ENCODE measurements around the gene CTR9. TPM values are rescaled to one million over a fixed set of nuclear protein-coding genes. Genes with fewer than 3 reads are reported as not detected.

CTR9 gene
- polyA plus RNA-seq, 1 of the 3 experiments (the other 2 are of a cell fraction) = 10.1 TPM

DNA sequence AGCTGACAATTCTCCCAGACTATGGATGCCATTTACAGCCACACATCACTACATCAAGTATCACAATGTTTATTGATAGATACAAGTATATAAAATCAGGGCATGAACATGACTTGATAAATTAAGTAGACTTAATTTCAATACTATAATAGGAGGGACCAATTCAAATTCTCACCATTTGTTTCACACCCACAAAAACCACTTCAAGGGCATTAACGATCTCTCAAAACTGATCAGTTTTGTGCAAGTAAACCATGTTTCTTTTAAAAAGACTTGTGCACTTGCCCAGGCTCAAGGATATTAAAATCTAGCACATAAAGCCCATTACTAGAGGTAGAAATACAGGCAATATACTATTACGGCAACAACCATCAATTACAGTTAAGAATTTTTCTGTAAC is 46.0 kb downstream of the CTR9 start (continued):
- TF ChIP-seq, protein P1, sequence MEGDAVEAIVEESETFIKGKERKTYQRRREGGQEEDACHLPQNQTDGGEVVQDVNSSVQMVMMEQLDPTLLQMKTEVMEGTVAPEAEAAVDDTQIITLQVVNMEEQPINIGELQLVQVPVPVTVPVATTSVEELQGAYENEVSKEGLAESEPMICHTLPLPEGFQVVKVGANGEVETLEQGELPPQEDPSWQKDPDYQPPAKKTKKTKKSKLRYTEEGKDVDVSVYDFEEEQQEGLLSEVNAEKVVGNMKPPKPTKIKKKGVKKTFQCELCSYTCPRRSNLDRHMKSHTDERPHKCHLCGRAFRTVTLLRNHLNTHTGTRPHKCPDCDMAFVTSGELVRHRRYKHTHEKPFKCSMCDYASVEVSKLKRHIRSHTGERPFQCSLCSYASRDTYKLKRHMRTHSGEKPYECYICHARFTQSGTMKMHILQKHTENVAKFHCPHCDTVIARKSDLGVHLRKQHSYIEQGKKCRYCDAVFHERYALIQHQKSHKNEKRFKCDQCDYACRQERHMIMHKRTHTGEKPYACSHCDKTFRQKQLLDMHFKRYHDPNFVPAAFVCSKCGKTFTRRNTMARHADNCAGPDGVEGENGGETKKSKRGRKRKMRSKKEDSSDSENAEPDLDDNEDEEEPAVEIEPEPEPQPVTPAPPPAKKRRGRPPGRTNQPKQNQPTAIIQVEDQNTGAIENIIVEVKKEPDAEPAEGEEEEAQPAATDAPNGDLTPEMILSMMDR (IDR thresholded peaks at IDR 0.05) = no peak
- TF ChIP-seq RXRA (IDR thresholded peaks at IDR 0.05; ENCODE audit: borderline replicate concordance, low read depth) (no peak), SIN3A (IDR thresholded peaks at IDR 0.05; ENCODE audit: borderline replicate concordance, low read depth, low read length) (no peak)

DNA sequence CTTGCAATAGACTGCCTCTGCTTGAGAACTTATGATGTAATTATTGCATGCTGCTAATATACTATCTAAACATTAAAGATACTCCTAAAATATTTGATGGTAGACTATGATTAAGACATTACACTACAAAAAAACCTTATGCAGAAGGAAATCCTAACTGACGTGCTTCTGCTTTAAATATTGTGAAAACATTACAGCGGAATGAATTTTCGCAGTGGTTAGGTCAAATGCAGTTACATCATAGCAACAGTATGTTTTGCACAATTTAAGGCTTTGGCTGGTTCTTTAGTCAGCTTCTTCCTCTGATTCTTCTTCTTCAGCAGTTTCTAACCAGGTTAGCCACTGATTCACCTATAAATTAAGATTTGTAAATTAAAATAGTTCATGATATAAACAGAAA is 46.5 kb downstream of the CTR9 start:
- ChIA-PET POLR2A (interaction anchor here (2.0 kb wide), 1 partner anchor 11 kb away, joined by 20 read pairs; the partner anchor contains the start of gene EIF4G2), CTCF (interaction anchor here (1.8 kb wide), 1 partner anchor 10 kb away, joined by 4 read pairs; no protein-coding TSS in a partner anchor)
- Histone ChIP-seq H3K4me2 (no peak overlapping the region), H3K4me1 (ENCODE audit: control insufficient read depth in 1 of 2, insufficient read depth in 2 of 2, low read depth in 1 of 2, low read length in 1 of 2) (peaks cover 0 to 3% of the 10 kb centered on the region in 2 experiments; a peak in 2 of 4 replicates), H3K79me2 (ENCODE audit: insufficient read depth) (peaks cover 19% of the 10 kb centered on the region; the same call in 1 of the 2 replicates), H3K9me2 (no peaks in the 10 kb centered on the region), H3K9ac (no peak overlapping the region), H3K27me3 (ENCODE audit: insufficient read depth) (no peaks in the 10 kb centered on the region), H3K9me3 (no peaks in the 10 kb centered on the region), H2AFZ (ENCODE audit: low read depth) (no peak overlapping the region), H3K27ac (ENCODE audit: low read depth in 2 of 2, low read length in 1 of 2) (peak overlapping the region in 1 of 2 experiments; percentile 16; a peak in 1 of 4 replicates), H3K36me3 (replicated peaks in 1 of 2; ENCODE audit: control insufficient read depth in 1 of 2, insufficient read depth in 2 of 2, low read length in 1 of 2) (peaks cover 63 to 66% of the 10 kb centered on the region in 2 experiments), H4K20me1 (ENCODE audit: insufficient read depth) (peaks cover 42% of the 10 kb centered on the region), H3F3A (replicated peaks; ENCODE audit: insufficient read depth) (peaks cover 80% of the 10 kb centered on the region), H3K4me3 (ENCODE audit: low read depth in 2 of 2, low read length in 1 of 2) (no peak overlapping the region)
- DNase-seq = no peak
- 96% methylated on average over 3 of the region's 3 CpGs for WGBS (ENCODE audit: low lambda C conversion rate)
- no peak for TF ChIP-seq POLR2AphosphoS5 (IDR thresholded peaks at IDR 0.05; ENCODE audit: low read depth, low read length)
- TF ChIP-seq, protein P2, sequence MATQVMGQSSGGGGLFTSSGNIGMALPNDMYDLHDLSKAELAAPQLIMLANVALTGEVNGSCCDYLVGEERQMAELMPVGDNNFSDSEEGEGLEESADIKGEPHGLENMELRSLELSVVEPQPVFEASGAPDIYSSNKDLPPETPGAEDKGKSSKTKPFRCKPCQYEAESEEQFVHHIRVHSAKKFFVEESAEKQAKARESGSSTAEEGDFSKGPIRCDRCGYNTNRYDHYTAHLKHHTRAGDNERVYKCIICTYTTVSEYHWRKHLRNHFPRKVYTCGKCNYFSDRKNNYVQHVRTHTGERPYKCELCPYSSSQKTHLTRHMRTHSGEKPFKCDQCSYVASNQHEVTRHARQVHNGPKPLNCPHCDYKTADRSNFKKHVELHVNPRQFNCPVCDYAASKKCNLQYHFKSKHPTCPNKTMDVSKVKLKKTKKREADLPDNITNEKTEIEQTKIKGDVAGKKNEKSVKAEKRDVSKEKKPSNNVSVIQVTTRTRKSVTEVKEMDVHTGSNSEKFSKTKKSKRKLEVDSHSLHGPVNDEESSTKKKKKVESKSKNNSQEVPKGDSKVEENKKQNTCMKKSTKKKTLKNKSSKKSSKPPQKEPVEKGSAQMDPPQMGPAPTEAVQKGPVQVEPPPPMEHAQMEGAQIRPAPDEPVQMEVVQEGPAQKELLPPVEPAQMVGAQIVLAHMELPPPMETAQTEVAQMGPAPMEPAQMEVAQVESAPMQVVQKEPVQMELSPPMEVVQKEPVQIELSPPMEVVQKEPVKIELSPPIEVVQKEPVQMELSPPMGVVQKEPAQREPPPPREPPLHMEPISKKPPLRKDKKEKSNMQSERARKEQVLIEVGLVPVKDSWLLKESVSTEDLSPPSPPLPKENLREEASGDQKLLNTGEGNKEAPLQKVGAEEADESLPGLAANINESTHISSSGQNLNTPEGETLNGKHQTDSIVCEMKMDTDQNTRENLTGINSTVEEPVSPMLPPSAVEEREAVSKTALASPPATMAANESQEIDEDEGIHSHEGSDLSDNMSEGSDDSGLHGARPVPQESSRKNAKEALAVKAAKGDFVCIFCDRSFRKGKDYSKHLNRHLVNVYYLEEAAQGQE (IDR thresholded peaks at IDR 0.05; ENCODE audit: low read depth, low read length) = no peak
- TF ChIP-seq, protein P3, sequence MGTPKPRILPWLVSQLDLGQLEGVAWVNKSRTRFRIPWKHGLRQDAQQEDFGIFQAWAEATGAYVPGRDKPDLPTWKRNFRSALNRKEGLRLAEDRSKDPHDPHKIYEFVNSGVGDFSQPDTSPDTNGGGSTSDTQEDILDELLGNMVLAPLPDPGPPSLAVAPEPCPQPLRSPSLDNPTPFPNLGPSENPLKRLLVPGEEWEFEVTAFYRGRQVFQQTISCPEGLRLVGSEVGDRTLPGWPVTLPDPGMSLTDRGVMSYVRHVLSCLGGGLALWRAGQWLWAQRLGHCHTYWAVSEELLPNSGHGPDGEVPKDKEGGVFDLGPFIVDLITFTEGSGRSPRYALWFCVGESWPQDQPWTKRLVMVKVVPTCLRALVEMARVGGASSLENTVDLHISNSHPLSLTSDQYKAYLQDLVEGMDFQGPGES (IDR thresholded peaks at IDR 0.05; ENCODE audit: low read depth, low read length) = no peak
- no peak for TF ChIP-seq ELF1 (IDR thresholded peaks at IDR 0.05)
- TF ChIP-seq MXI1 (IDR thresholded peaks at IDR 0.05; ENCODE audit: low read depth, low read length) = no peak
- TF ChIP-seq, protein P4, sequence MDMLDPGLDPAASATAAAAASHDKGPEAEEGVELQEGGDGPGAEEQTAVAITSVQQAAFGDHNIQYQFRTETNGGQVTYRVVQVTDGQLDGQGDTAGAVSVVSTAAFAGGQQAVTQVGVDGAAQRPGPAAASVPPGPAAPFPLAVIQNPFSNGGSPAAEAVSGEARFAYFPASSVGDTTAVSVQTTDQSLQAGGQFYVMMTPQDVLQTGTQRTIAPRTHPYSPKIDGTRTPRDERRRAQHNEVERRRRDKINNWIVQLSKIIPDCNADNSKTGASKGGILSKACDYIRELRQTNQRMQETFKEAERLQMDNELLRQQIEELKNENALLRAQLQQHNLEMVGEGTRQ (IDR thresholded peaks at IDR 0.05; ENCODE audit: borderline replicate concordance, low read depth, low read length) = no peak
- no peak for TF ChIP-seq NFIC (IDR thresholded peaks at IDR 0.05; ENCODE audit: borderline replicate concordance)
- no peak for TF ChIP-seq EP300 (IDR thresholded peaks at IDR 0.05; ENCODE audit: borderline replicate concordance in 1 of 2, low read depth in 1 of 2, low read length in 1 of 2)
- no peak for TF ChIP-seq FOXJ3 (CRISPR knock-in tag; IDR thresholded peaks at IDR 0.05)
- no peak for TF ChIP-seq TCF12 (IDR thresholded peaks at IDR 0.05)

Data from SK-N-SH (cell line).